H1 (cell line): ENCODE measurements around the gene UBTD1. TPM values are rescaled to one million over a fixed set of nuclear protein-coding genes. Genes with fewer than 3 reads are reported as not detected.

Experiments used
- CTCF ChIA-PET: fragments of 300-600 bp; sonication (Branson Sonifier 250); formaldehyde crosslinking; loops from one replicate; lab custom pipeline; 2021; ENCODE audit not compliant: partially characterized antibody; lab: Charles Lee
- POLR2A ChIA-PET: fragments of 300-600 bp; sonication (Branson Sonifier 250); formaldehyde crosslinking; loops from one replicate; lab custom pipeline; 2021; ENCODE audit warnings: inconsistent platforms; ENCODE audit not compliant: partially characterized antibody; lab: Charles Lee
- DNase-seq, 2 experiments: peaks; one replicate each; pipeline versions ENCODE4 v3.0.0 to v3.0.0-alpha.2; 2010 to 2022; ENCODE audit warnings: low spot score in 2 of 2, low read depth in 1 of 2, mixed read lengths in 1 of 2
- FAIRE-seq: peaks from 2 replicates; lab custom pipeline; 2011; peaks lifted over from hg19 to GRCh38; lab: Jason Lieb, UNC
- H2AFZ ChIP-seq: 2 replicates; pipeline ENCODE4 v1.8.1; 2012; ENCODE audit warnings: low read length, inconsistent platforms
- H2AK5ac ChIP-seq: 2 replicates; pipeline ENCODE4 v1.6.1; 2013; ENCODE audit warnings: low read depth, low read length
- H2BK120ac ChIP-seq: replicated peaks from 2 replicates; pipeline ENCODE3; 2013; ENCODE audit warnings: low read depth, low read length, inconsistent platforms
- H2BK12ac ChIP-seq: 2 replicates; pipeline ENCODE4 v1.6.1; 2013; ENCODE audit warnings: low read depth, low read length
- H2BK15ac ChIP-seq: 2 replicates; pipeline ENCODE4 v1.6.1; 2013; ENCODE audit warnings: low read length
- H2BK20ac ChIP-seq: 2 replicates; pipeline ENCODE4 v1.6.1; 2013; ENCODE audit warnings: low read length
- H2BK5ac ChIP-seq: 2 replicates; pipeline ENCODE4 v1.6.1; 2013; ENCODE audit warnings: low read depth, low read length
- H3K14ac ChIP-seq: 2 replicates; pipeline ENCODE4 v1.6.1; 2013; ENCODE audit warnings: inconsistent platforms; ENCODE audit not compliant: insufficient read length
- H3K18ac ChIP-seq: 2 replicates; pipeline ENCODE4 v1.6.1; 2013; ENCODE audit warnings: low read length; ENCODE audit errors: extremely low read depth
- H3K23ac ChIP-seq: 2 replicates; pipeline ENCODE4 v1.6.1; 2013; ENCODE audit warnings: inconsistent platforms; ENCODE audit not compliant: insufficient read length
- H3K23me2 ChIP-seq: 2 replicates; pipeline ENCODE4 v1.6.1; 2013; ENCODE audit warnings: low read depth, low read length
- H3K27ac ChIP-seq: 2 replicates; pipeline ENCODE4 v1.6.1; 2011; ENCODE audit warnings: low read depth, low read length, inconsistent platforms
- H3K27me3 ChIP-seq, 4 experiments: replicated peaks in 1 of 4; 1 replicate in 1 of 4; 2 replicates in 3 of 4; pipeline versions ENCODE4 v1.6.1 to v1.8.1; 2011 to 2013; ENCODE audit warnings: low read length in 3 of 4, mild to moderate bottlenecking in 3 of 4, inconsistent platforms in 2 of 4, mixed read lengths in 2 of 4, moderate library complexity in 1 of 4; ENCODE audit not compliant: control insufficient read depth in 3 of 4, insufficient read depth in 3 of 4; ENCODE audit errors: extremely low read depth in 1 of 4
- H3K36me3 ChIP-seq, 4 experiments: 2 replicates each; pipeline versions ENCODE4 v1.6.1 to v1.8.1; 2011 to 2013; ENCODE audit warnings: mild to moderate bottlenecking in 4 of 4, low read length in 3 of 4, moderate library complexity in 2 of 4, control low read depth in 1 of 4, inconsistent platforms in 1 of 4; ENCODE audit not compliant: insufficient read depth in 4 of 4, control insufficient read depth in 2 of 4
- H3K4ac ChIP-seq: replicated peaks from 2 replicates; pipeline ENCODE3; 2013; ENCODE audit warnings: low read length, low read depth, mixed read lengths, inconsistent platforms; ENCODE audit not compliant: insufficient read length
- H3K4me1 ChIP-seq, 4 experiments: replicated peaks in 1 of 4; 1 replicate in 1 of 4; 2 replicates in 3 of 4; pipeline versions ENCODE4 v1.6.1 to v1.8.1; 2011 to 2013; ENCODE audit warnings: low read length in 3 of 4, inconsistent platforms in 2 of 4, mixed read lengths in 1 of 4; ENCODE audit not compliant: insufficient read depth in 4 of 4, control insufficient read depth in 3 of 4
- H3K4me2 ChIP-seq, 2 experiments: 2 replicates each; pipeline versions ENCODE4 v1.6.1 to v1.8.1; 2011 to 2013; ENCODE audit warnings: low read depth in 2 of 2, low read length in 2 of 2, control low read depth in 1 of 2, inconsistent platforms in 1 of 2, mild to moderate bottlenecking in 1 of 2; ENCODE audit not compliant: insufficient read depth in 1 of 2
- H3K4me3 ChIP-seq, 4 experiments: fragments of 200-600, 300-600 bp in 1 of 4; sonication (generic), shearing (Covaris generic), sonication (Bioruptor Twin) in 1 of 4; 2 replicates each; pipeline versions ENCODE4 v1.5.1 to v1.8.1; 2011 to 2016; ENCODE audit warnings: low read length in 4 of 4, low read depth in 3 of 4, control low read depth in 2 of 4, inconsistent platforms in 2 of 4, mild to moderate bottlenecking in 2 of 4, mixed read lengths in 1 of 4, moderate library complexity in 1 of 4; ENCODE audit not compliant: insufficient read depth in 2 of 4; ENCODE audit errors: extremely low read depth in 1 of 4
- H3K56ac ChIP-seq: replicated peaks from 2 replicates; pipeline ENCODE3; 2013; ENCODE audit warnings: low read depth, mild to moderate bottlenecking, mixed read lengths, low read length, inconsistent platforms; ENCODE audit not compliant: insufficient read length
- H3K79me1 ChIP-seq: 2 replicates; pipeline ENCODE4 v1.6.1; 2013; ENCODE audit warnings: low read depth, low read length, control low read depth
- H3K79me2 ChIP-seq, 2 experiments: 2 replicates each; pipeline versions ENCODE4 v1.6.1 to v1.8.1; 2012 to 2013; ENCODE audit warnings: low read length in 2 of 2, mild to moderate bottlenecking in 2 of 2, inconsistent platforms in 1 of 2; ENCODE audit not compliant: insufficient read depth in 2 of 2, control insufficient read depth in 1 of 2
- H3K9ac ChIP-seq, 4 experiments: replicated peaks in 1 of 4; 1 replicate in 1 of 4; 2 replicates in 3 of 4; pipeline versions ENCODE4 v1.6.1 to v1.8.1; 2011 to 2013; ENCODE audit warnings: low read depth in 3 of 4, low read length in 3 of 4, control low read depth in 2 of 4, mild to moderate bottlenecking in 2 of 4, moderate library complexity in 2 of 4, inconsistent platforms in 1 of 4; ENCODE audit errors: extremely low read depth in 1 of 4
- H3K9me3 ChIP-seq, 2 experiments: 2 replicates each; pipeline versions ENCODE4 v1.6.1 to v1.8.1; 2012 to 2013; ENCODE audit warnings: mild to moderate bottlenecking in 2 of 2, moderate library complexity in 2 of 2, control low read depth in 1 of 2, inconsistent platforms in 1 of 2, low read depth in 1 of 2, low read length in 1 of 2, mixed read lengths in 1 of 2; ENCODE audit not compliant: insufficient read depth in 2 of 2
- H4K20me1 ChIP-seq, 2 experiments: replicated peaks in 1 of 2; 2 replicates each; pipeline versions ENCODE3 to v1.8.1; 2011 to 2013; ENCODE audit warnings: inconsistent platforms in 2 of 2, low read length in 2 of 2, mild to moderate bottlenecking in 1 of 2; ENCODE audit not compliant: insufficient read depth in 2 of 2, control insufficient read depth in 1 of 2
- H4K5ac ChIP-seq: 2 replicates; pipeline ENCODE4 v1.6.1; 2013; ENCODE audit warnings: low read length, low read depth, mixed read lengths, inconsistent platforms; ENCODE audit not compliant: insufficient read length
- H4K8ac ChIP-seq: 2 replicates; pipeline ENCODE4 v1.8.0; 2013; ENCODE audit warnings: mild to moderate bottlenecking, moderate library complexity, low read length, inconsistent platforms; ENCODE audit not compliant: insufficient read depth; ENCODE audit errors: extremely low read depth
- H4K91ac ChIP-seq: replicated peaks from 2 replicates; pipeline ENCODE3; 2013; ENCODE audit warnings: low read length, mixed read lengths, inconsistent platforms; ENCODE audit not compliant: insufficient read length
- E2F6 ChIP-seq: IDR thresholded peaks from 2 replicates; pipeline ENCODE4 v1.6.1; 2012; ENCODE audit warnings: inconsistent platforms
- HDAC2 ChIP-seq, 2 experiments: fragments of 300-600 bp in 1 of 2; sonication (generic) in 1 of 2; IDR thresholded peaks; 2 replicates each; pipeline ENCODE4 v1.6.1; 2011 to 2012; ENCODE audit warnings: low read depth in 2 of 2, low read length in 2 of 2, mild to moderate bottlenecking in 2 of 2, moderate library complexity in 2 of 2, borderline replicate concordance in 1 of 2, inconsistent platforms in 1 of 2
- PHF8 ChIP-seq: fragments of 200-600 bp; sonication (generic); conservative IDR thresholded peaks from 2 replicates; pipeline ENCODE4 v1.7.1; 2012; ENCODE audit warnings: low read depth, mild to moderate bottlenecking, inconsistent platforms, low read length, moderate library complexity
- POU5F1 ChIP-seq: IDR thresholded peaks from 2 replicates; pipeline ENCODE4 v1.6.1; 2011; ENCODE audit warnings: low read depth, mild to moderate bottlenecking, low read length, moderate library complexity
- WGBS, 2 experiments: shearing (Covaris generic) in 1 of 2; methylation state at CpG; one replicate each; pipeline versions ENCODE4 v1.1.6 to v1.1.7; 2013 to 2015; ENCODE audit warnings: low lambda C conversion rate in 2 of 2, mixed read lengths in 2 of 2, inconsistent platforms in 1 of 2, low coverage in 1 of 2, missing lambda C conversion rate in 1 of 2; ENCODE audit not compliant: insufficient replicate concordance in 2 of 2, insufficient coverage in 1 of 2, insufficient read length in 1 of 2; ENCODE audit errors: extremely low coverage in 1 of 2, missing lambda C conversion rate in 1 of 2; 5-methylcytosine and 5-hydroxymethylcytosine counted together
- polyA plus RNA-seq, 7 experiments: library from polyadenylated mRNA; depleted of rRNA in 3 of 7; stranded (reverse) in 5 of 7; unstranded in 2 of 7; fragments of >200 nt in 5 of 7; fragments of 200-250 nt in 2 of 7; gene quantifications; 1 replicate in 5 of 7; 2 replicates in 1 of 7; 4 replicates in 1 of 7; pipeline versions ENCODE4 v1.2.1 to v1.2.3, GENCODE V29; 2011 to 2013; ENCODE audit warnings: missing spikeins in 2 of 7, mixed read lengths in 2 of 7
- total RNA-seq: library from RNA; stranded (reverse); fragmentation: NEBNext Ultra II Directional; extraction: Animal tissue kit (Norgen Biotek cat#: 25700); gene quantifications from 2 replicates; pipeline ENCODE4 v1.2.1, GENCODE V29; 2021

The UBTD1 gene
- total and polyA plus RNA-seq, 2 of the 8 experiments (the other 6 are each of a cell fraction or from before 2014, with no cell fraction given): 22.3 to 36.2 TPM

- H3K4ac ChIP-seq: no peak overlapping the region
- no peaks in the 10 kb centered on the region for H3K27me3 ChIP-seq
- H2BK5ac ChIP-seq: no peak overlapping the region
- no peaks in the 10 kb centered on the region for H3K23me2 ChIP-seq
- H4K5ac ChIP-seq: no peak overlapping the region
- peaks cover 0 to 3% (median 2%) of the 10 kb centered on the region in 4 experiments; a peak in 5 of 7 replicates for H3K4me1 ChIP-seq
- WGBS, 2 experiments: 94% methylated on average over 5 of the region's 5 CpGs; no CpG with 5 or more reads in 1 of the 2 experiments
- no peak overlapping the region for H2AFZ ChIP-seq
- no peaks in the 10 kb centered on the region for H3K79me1 ChIP-seq
- H2AK5ac ChIP-seq: no peak overlapping the region
- no peak overlapping the region for H3K56ac ChIP-seq
- no peaks in the 10 kb centered on the region for H4K20me1 ChIP-seq
- H4K8ac ChIP-seq: no peak overlapping the region
- no peak for TF ChIP-seq E2F6
- no peak for TF ChIP-seq PHF8
- TF ChIP-seq POU5F1: no peak
- TF ChIP-seq HDAC2 (IDR thresholded peaks at IDR 0.05; ENCODE audit: borderline replicate concordance in 1 of 2, low read depth in 2 of 2, low read length in 2 of 2): no peak
- no peak overlapping the region for H3K27ac ChIP-seq
- H3K4me2 ChIP-seq: no peak overlapping the region
- no peak overlapping the region for H2BK15ac ChIP-seq
- ChIA-PET POLR2A (no interaction called here), CTCF (interaction anchor here (0.5 to 12.2 kb wide), 6 partner anchors 16 to 125 kb away, joined by 3 to 152 read pairs (median 10); partner anchors contain the start of gene ANKRD2)
- FAIRE-seq (no peak), DNase-seq (no peak)
- H2BK20ac ChIP-seq: no peak overlapping the region
- no peak overlapping the region for H3K14ac ChIP-seq
- H4K91ac ChIP-seq: no peak overlapping the region
- no peak overlapping the region for H2BK120ac ChIP-seq
- no peak overlapping the region for H3K23ac ChIP-seq
- H3K36me3 ChIP-seq: no peaks in the 10 kb centered on the region
- H3K9me3 ChIP-seq: no peaks in the 10 kb centered on the region
- H3K4me3 ChIP-seq: no peak overlapping the region
- H2BK12ac ChIP-seq: no peak overlapping the region
- no peaks in the 10 kb centered on the region for H3K79me2 ChIP-seq
- no peak overlapping the region for H3K18ac ChIP-seq
- H3K9ac ChIP-seq: no peak overlapping the region
These were observed 108.4 kb downstream of the UBTD1 start for GRCh38 chr10:97607095-97607636.
